Mesothelial cell of epicardium (in vitro differentiated cells): Measurements from ENCODE around the gene EML1. TPM values are rescaled to one million over a fixed set of nuclear protein-coding genes. Genes with fewer than 3 reads are reported as not detected.

Experiments
- DNase-seq, 2 experiments: peaks; one replicate each; pipeline ENCODE4 v3.0.0; 2021; ENCODE audit warnings: low spot score in 2 of 2; ENCODE audit not compliant: unreplicated experiment in 2 of 2
- H3K27ac Mint-ChIP-seq: 2 replicates; pipeline ENCODE4 v1.8.0; 2021; ENCODE audit warnings: mixed read lengths
- H3K27me3 Mint-ChIP-seq: 2 replicates; pipeline ENCODE4 v1.8.0; 2021; ENCODE audit warnings: low read depth, mixed read lengths
- H3K36me3 Mint-ChIP-seq: 2 replicates; pipeline ENCODE4 v1.8.0; 2021; ENCODE audit warnings: mixed read lengths
- H3K4me1 Mint-ChIP-seq: 2 replicates; pipeline ENCODE4 v1.8.0; 2021; ENCODE audit warnings: mixed read lengths
- H3K4me3 Mint-ChIP-seq: 2 replicates; pipeline ENCODE4 v1.8.0; 2021; ENCODE audit warnings: mild to moderate bottlenecking, moderate library complexity, mixed read lengths
- H3K9me3 Mint-ChIP-seq: 2 replicates; pipeline ENCODE4 v1.8.0; 2021; ENCODE audit warnings: mixed read lengths
- total RNA-seq: library from RNA; stranded (reverse); gene quantifications from 3 replicates; pipeline ENCODE4 v1.2.1, GENCODE V29; 2021
- TF ChIP-seq, protein P1 (sequence below): fragments of 200-600 bp; sonication (generic); IDR thresholded peaks from one replicate; pipeline ENCODE4 v1.5.0; 2021; ENCODE audit warnings: antibody characterized with exemption; ENCODE audit not compliant: unreplicated experiment

EML1 gene
- total RNA-seq, 1 donor from 2014 or later: 18.9 TPM

DNA sequence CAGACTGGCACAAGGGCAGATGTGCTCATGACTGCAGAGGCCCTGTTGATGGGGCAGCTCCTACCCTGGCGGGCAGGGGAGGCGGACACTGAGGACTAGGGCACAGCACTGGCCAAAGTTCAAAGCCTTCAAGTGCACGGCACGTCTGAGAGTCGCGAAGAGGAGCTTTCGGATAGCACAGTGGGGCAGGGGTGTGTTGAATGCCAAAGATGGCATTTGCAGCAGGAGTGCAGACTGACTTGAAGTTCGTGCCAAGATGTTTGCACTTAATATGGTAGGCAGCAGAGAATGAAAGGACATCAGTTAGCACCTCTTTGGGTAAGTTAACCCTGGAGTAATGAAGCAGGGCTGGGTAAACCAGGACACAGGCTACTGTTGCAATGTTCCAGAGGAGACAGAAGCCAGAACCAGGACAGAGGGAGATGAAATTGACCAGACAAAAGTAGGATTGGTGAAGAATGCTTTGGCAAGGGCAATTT is 6.7 kb upstream of the EML1 start:
- TF ChIP-seq, protein P1, sequence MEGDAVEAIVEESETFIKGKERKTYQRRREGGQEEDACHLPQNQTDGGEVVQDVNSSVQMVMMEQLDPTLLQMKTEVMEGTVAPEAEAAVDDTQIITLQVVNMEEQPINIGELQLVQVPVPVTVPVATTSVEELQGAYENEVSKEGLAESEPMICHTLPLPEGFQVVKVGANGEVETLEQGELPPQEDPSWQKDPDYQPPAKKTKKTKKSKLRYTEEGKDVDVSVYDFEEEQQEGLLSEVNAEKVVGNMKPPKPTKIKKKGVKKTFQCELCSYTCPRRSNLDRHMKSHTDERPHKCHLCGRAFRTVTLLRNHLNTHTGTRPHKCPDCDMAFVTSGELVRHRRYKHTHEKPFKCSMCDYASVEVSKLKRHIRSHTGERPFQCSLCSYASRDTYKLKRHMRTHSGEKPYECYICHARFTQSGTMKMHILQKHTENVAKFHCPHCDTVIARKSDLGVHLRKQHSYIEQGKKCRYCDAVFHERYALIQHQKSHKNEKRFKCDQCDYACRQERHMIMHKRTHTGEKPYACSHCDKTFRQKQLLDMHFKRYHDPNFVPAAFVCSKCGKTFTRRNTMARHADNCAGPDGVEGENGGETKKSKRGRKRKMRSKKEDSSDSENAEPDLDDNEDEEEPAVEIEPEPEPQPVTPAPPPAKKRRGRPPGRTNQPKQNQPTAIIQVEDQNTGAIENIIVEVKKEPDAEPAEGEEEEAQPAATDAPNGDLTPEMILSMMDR: no peak
- H3K9me3 Mint-ChIP-seq: no peaks in the 10 kb centered on the region
- peaks cover 11% of the 10 kb centered on the region for H3K4me1 Mint-ChIP-seq
- peaks cover 26% of the 10 kb centered on the region for H3K27me3 Mint-ChIP-seq
- H3K36me3 Mint-ChIP-seq: no peaks in the 10 kb centered on the region
- no peak for DNase-seq
- no peak overlapping the region for H3K27ac Mint-ChIP-seq
- H3K4me3 Mint-ChIP-seq: no peak overlapping the region

DNA sequence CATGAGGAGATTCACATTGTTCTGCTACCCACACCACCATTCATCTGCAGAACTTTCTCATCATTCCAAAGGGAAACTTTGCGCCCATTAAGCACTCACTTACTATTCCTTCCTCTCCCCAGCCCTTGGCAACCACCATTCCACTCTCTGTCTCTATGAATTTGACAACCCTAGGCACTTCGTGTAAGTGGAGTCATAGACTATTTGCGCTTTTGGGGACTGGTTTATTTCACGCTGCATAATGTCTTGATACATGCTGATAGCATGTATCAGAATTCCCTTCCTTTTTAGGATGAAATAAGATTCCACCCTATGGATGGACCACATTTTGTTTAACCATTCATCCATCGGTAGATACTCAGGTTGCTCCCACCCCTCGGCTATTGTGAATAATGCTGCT is 4.5 kb upstream of the EML1 start:
- TF ChIP-seq, protein P1: no peak
- no peak for DNase-seq
- no peak overlapping the region for H3K4me3 Mint-ChIP-seq
- no peaks in the 10 kb centered on the region for H3K9me3 Mint-ChIP-seq
- H3K27me3 Mint-ChIP-seq: peaks cover 23% of the 10 kb centered on the region
- H3K4me1 Mint-ChIP-seq: peaks cover 20% of the 10 kb centered on the region
- no peaks in the 10 kb centered on the region for H3K36me3 Mint-ChIP-seq
- no peak overlapping the region for H3K27ac Mint-ChIP-seq

DNA sequence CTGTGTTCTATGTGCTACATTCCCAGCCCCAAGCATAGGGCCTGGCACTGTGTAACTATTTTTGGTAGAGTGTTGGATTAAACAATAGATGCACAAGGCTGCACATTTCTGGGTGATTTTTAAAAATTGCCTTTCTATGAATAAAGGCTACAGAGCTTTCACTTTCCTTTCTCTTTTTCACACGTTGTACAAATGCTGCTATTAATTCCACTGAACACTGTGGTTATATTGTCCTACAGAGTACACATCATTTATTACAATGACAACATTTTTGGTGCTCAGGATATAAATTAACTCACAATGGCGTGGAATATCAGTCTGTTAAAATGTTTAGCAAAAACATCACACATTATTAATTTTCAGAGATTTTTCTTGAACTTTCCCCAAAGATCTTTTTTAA is 3.6 kb upstream of the EML1 start:
- Mint-ChIP-seq H3K4me1 (peaks cover 25% of the 10 kb centered on the region), H3K36me3 (no peaks in the 10 kb centered on the region), H3K4me3 (no peak overlapping the region), H3K27me3 (peaks cover 23% of the 10 kb centered on the region), H3K9me3 (no peaks in the 10 kb centered on the region), H3K27ac (no peak overlapping the region)
- no peak for DNase-seq
- TF ChIP-seq, protein P1: no peak

DNA sequence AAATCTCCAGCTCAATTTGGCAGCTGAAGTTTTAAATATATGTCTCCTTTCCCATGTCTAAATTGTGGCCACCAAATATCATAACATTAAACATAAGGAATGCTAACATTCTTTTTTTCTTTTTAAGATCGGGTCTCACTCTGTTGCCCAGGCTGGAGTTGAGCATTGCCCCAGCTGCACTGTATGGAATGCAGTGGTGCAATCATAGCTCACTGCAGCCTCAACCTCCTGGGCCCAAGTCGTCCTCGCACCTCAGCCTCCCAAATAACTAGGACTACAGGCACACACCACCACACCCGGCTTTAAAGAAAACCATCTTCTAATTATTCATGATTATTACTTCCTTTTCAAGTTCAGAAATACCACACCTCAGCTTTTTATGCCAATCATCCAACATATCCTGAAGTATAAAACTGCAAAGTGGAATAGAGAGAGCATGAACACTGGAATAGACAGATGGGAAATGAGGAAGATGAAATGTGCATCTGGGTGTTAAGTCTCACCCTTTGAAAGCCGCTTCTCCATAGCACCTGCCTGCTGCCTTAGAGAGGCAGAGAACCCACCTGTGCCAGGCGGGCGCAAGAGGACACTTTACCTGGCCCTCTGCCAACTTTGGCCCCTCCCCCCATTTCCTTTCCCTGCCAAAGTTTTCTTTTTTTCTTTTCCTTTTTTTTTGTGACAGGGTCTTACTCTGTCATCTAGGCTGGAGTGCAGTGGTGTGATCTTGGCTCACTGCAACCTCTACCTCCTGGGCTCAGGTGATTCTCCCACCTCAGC is 2.8 kb upstream of the EML1 start:
- Mint-ChIP-seq H3K27me3 (peaks cover 23% of the 10 kb centered on the region), H3K4me1 (peaks cover 28% of the 10 kb centered on the region), H3K9me3 (no peaks in the 10 kb centered on the region), H3K27ac (no peak overlapping the region), H3K36me3 (no peaks in the 10 kb centered on the region), H3K4me3 (no peak overlapping the region)
- no peak for DNase-seq
- TF ChIP-seq, protein P1: no peak

DNA sequence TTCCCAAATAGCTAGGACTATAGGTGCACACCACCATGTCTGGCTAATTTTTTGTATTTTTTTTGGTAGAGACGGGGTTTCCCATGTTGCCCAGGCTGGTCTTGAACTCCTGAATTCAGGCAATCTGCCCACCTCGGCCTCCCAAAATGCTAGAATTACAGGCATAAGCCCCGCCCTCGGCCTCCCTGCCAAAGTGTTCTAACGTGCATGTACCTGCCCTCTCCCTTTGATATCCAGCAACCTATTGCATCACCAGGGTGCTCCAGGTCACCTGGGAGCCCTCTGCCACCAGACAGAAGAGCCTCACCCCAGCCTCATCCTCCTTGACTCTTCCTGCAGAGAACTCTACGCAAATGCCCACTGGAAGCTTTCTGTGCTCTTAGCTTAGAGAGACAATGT is 2.2 kb upstream of the EML1 start:
- no peak for DNase-seq
- TF ChIP-seq, protein P1: no peak
- H3K4me1 Mint-ChIP-seq: peaks cover 28% of the 10 kb centered on the region
- no peak overlapping the region for H3K27ac Mint-ChIP-seq
- peaks cover 21% of the 10 kb centered on the region for H3K27me3 Mint-ChIP-seq
- no peak overlapping the region for H3K4me3 Mint-ChIP-seq
- no peaks in the 10 kb centered on the region for H3K9me3 Mint-ChIP-seq
- H3K36me3 Mint-ChIP-seq: no peaks in the 10 kb centered on the region
